Measurements from ENCODE around the gene LGALS14. TPM values are rescaled to one million over a fixed set of nuclear protein-coding genes. Genes with fewer than 3 reads are reported as not detected.

LGALS14 gene
- total RNA-seq, 4 donors from 2014 or later: not detected

- ATAC-seq: no peak
- Histone ChIP-seq H3K4me1 (no peaks in the 10 kb centered on the region), H3K27me3 (peaks cover 27% of the 10 kb centered on the region), H3K4me3 (no peak overlapping the region), H3K9me3 (no peaks in the 10 kb centered on the region), H3K27ac (no peak overlapping the region), H3K36me3 (no peaks in the 10 kb centered on the region)
- WGBS, 2 donors (ENCODE audit: low coverage in 1 of 2): 78 to 82% methylated on average over 1 to 2 of the region's 2 CpGs
- TF ChIP-seq POLR2AphosphoS5 (IDR thresholded peaks at IDR 0.05) (no peak), CTCF (IDR thresholded peaks at IDR 0.05) (no peak), EP300 (IDR thresholded peaks at IDR 0.05) (no peak), POLR2A (IDR thresholded peaks at IDR 0.05) (no peak)
Observed at GRCh38 chr19:39733841-39734240, 29.6 kb downstream of the LGALS14 start.

- Histone ChIP-seq H3K4me1 (no peaks in the 10 kb centered on the region), H3K27ac (no peak overlapping the region), H3K27me3 (peaks cover 22% of the 10 kb centered on the region), H3K36me3 (no peaks in the 10 kb centered on the region), H3K4me3 (no peak overlapping the region), H3K9me3 (no peaks in the 10 kb centered on the region)
- whole genome bisulfite sequencing, 2 donors (ENCODE audit: low coverage in 1 of 2): 50 to 55% methylated on average over 3 of the region's 3 CpGs
- ATAC-seq: no peak
- TF ChIP-seq CTCF (IDR thresholded peaks at IDR 0.05): no peak
- TF ChIP-seq EP300 (IDR thresholded peaks at IDR 0.05): no peak
- no peak for TF ChIP-seq POLR2A (IDR thresholded peaks at IDR 0.05)
- no peak for TF ChIP-seq POLR2AphosphoS5 (IDR thresholded peaks at IDR 0.05)
Observed at GRCh38 chr19:39735688-39736087, 31.4 kb downstream of the LGALS14 start.

GRCh38 chr19:39736088-39736487 is 31.8 kb downstream of the LGALS14 start:
- WGBS, 2 donors (ENCODE audit: low coverage in 1 of 2): 60 to 61% methylated on average over 5 of the region's 5 CpGs
- Histone ChIP-seq H3K4me1 (no peaks in the 10 kb centered on the region), H3K27me3 (peaks cover 22% of the 10 kb centered on the region), H3K36me3 (no peaks in the 10 kb centered on the region), H3K27ac (no peak overlapping the region), H3K4me3 (no peak overlapping the region), H3K9me3 (no peaks in the 10 kb centered on the region)
- TF ChIP-seq POLR2A (IDR thresholded peaks at IDR 0.05): no peak
- TF ChIP-seq POLR2AphosphoS5 (IDR thresholded peaks at IDR 0.05): no peak
- TF ChIP-seq EP300 (IDR thresholded peaks at IDR 0.05): no peak
- no peak for TF ChIP-seq CTCF (IDR thresholded peaks at IDR 0.05)
- no peak for ATAC-seq

GRCh38 chr19:39737351-39737750 is 33.1 kb downstream of the LGALS14 start:
- Histone ChIP-seq H3K27me3 (peaks cover 22% of the 10 kb centered on the region), H3K27ac (no peak overlapping the region), H3K4me3 (no peak overlapping the region), H3K4me1 (no peaks in the 10 kb centered on the region), H3K9me3 (no peaks in the 10 kb centered on the region), H3K36me3 (no peaks in the 10 kb centered on the region)
- TF ChIP-seq CTCF (IDR thresholded peaks at IDR 0.05) (no peak), POLR2AphosphoS5 (IDR thresholded peaks at IDR 0.05) (no peak), EP300 (IDR thresholded peaks at IDR 0.05) (no peak), POLR2A (IDR thresholded peaks at IDR 0.05) (no peak)
- whole genome bisulfite sequencing, 2 donors (ENCODE audit: low coverage in 1 of 2): 73 to 76% methylated on average over 2 of the region's 3 CpGs
- no peak for ATAC-seq

- no peak for TF ChIP-seq POLR2A (IDR thresholded peaks at IDR 0.05)
- no peak for TF ChIP-seq POLR2AphosphoS5 (IDR thresholded peaks at IDR 0.05)
- TF ChIP-seq CTCF (IDR thresholded peaks at IDR 0.05): no peak
- no peak for TF ChIP-seq EP300 (IDR thresholded peaks at IDR 0.05)
- no peaks in the 10 kb centered on the region for H3K9me3 ChIP-seq
- no peak within 1 kb of the TSS for H3K27ac ChIP-seq
- H3K4me1 ChIP-seq: no peaks in the 10 kb centered on the region
- ATAC-seq: no peak
- no peaks in the 10 kb centered on the region for H3K36me3 ChIP-seq
- no peak within 1 kb of the TSS for H3K4me3 ChIP-seq
- 45 to 54% methylated on average over 3 of the region's 3 CpGs for WGBS, 2 donors (ENCODE audit: low coverage in 1 of 2)
- H3K27me3 ChIP-seq: peaks cover 23% of the 10 kb centered on the region
Observed at GRCh38 chr19:39737891-39738290, 33.6 kb downstream of the LGALS14 start, which contains the start of gene CLC. CLC (minus strand) TSS chr19:39738029; CDS start chr19:39737952, 77 bp downstream.
